ENCODE data around the gene MRNIP.

DNA sequence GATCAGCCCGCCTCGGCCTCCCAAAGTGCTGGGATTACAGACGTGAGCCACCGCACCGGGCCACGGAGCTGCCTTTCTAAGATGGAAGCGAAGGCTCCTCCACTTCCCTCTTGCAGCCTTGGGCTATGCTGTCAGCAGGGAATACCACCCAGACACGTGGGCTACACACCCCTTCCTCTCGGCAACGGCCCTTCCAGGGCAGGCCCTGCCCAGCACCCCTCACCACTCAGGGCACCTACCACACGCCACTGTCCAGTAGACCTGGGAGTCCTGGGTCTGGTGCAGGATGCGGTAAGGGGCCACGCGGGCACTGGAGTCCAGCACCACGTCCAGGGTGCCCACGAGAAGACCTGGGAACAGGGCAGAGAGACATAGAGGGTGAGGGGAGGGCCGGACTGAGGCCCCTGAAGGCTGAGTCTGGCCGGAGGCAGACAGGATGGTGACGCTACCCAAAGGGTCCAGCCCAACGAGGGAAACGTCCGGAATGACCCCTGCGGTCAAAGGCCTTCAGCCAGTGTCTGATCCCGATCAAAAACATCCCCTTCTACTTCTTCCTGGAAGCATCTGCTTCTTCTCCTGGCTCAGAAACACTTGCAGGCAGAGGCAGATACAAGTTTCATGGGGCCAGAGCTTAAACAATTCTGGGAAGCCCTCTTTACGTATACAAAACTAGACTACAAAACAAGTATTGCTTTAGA is 46.0 kb upstream of the MRNIP start:
- TF ChIP-seq POLR2A (IDR thresholded peaks at IDR 0.05; ENCODE audit: borderline replicate concordance, extremely low read depth, insufficient read depth, insufficient read length) (no peak), EZH2phosphoT487 (IDR thresholded peaks at IDR 0.05; ENCODE audit: borderline replicate concordance) (no peak), ATF3 (IDR thresholded peaks at IDR 0.05) (no peak), RAD21 (IDR thresholded peaks at IDR 0.05; ENCODE audit: low read depth) (no peak), ZNF274 (IDR thresholded peaks at IDR 0.05; ENCODE audit: low read depth, low read length) (no peak), JUND (IDR thresholded peaks at IDR 0.05) (no peak), POLR2AphosphoS5 (IDR thresholded peaks at IDR 0.05; ENCODE audit: low read depth, low read length) (no peak), EZH2 (IDR thresholded peaks at IDR 0.05) (no peak), ELF1 (IDR thresholded peaks at IDR 0.05; ENCODE audit: borderline replicate concordance, low read depth) (no peak)
- TF ChIP-seq, protein P1, sequence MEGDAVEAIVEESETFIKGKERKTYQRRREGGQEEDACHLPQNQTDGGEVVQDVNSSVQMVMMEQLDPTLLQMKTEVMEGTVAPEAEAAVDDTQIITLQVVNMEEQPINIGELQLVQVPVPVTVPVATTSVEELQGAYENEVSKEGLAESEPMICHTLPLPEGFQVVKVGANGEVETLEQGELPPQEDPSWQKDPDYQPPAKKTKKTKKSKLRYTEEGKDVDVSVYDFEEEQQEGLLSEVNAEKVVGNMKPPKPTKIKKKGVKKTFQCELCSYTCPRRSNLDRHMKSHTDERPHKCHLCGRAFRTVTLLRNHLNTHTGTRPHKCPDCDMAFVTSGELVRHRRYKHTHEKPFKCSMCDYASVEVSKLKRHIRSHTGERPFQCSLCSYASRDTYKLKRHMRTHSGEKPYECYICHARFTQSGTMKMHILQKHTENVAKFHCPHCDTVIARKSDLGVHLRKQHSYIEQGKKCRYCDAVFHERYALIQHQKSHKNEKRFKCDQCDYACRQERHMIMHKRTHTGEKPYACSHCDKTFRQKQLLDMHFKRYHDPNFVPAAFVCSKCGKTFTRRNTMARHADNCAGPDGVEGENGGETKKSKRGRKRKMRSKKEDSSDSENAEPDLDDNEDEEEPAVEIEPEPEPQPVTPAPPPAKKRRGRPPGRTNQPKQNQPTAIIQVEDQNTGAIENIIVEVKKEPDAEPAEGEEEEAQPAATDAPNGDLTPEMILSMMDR (IDR thresholded peaks at IDR 0.05 in 2 of 3, conservative IDR thresholded peaks at IDR 0.05 in 1 of 3; ENCODE audit: borderline replicate concordance in 1 of 3, insufficient read depth in 1 of 3, low read depth in 2 of 3, low read length in 2 of 3), result no peak
- TF ChIP-seq, protein P2, sequence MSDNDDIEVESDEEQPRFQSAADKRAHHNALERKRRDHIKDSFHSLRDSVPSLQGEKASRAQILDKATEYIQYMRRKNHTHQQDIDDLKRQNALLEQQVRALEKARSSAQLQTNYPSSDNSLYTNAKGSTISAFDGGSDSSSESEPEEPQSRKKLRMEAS (IDR thresholded peaks at IDR 0.05), result no peak
